Left hindlimb (tissue), 1 donor: ENCODE measurements around the gene SPACA7.

ENCODE experiments used
- DNase-seq: peaks from one replicate; pipeline ENCODE4 v3.0.0-alpha.2; 2018

SPACA7 gene

DNA sequence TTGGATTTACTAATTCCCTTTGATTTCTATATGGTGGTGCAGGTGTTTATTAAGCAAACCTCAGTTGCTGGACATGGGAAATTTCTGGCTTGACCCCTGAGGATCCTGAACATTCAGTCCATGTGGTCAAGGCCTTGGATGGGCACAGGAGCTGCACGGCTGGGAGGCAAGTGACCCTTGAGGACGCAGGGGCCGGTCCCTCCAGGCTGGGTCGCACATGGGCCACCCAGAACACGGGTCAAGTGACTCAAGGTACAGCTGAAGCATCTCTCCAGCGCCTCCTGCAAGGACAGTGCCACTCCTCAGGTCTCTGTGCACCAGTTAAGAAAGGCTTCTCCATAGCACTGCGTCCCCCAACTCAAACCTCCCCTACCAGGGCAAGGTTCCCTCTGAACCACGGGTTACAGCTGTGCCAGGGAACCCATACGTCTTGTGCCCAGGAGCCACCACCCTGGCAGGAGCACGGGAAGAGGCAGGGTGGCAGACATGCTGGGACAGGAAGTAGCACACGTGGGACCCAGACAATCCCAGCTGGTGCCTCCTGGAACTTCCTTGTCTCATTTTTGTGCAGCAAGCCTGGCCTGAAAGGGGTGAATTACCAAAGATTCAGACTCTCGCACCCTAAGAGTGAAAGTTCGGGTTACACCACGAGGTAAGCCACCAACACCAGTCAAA is 93.1 kb downstream of the SPACA7 start:
- no peak for DNase-seq

GRCh38 chr13:112473818-112474217 is 97.7 kb downstream of the SPACA7 start:
- no peak for DNase-seq

- no peak for DNase-seq
Measured at GRCh38 chr13:112474869-112475268, 98.7 kb downstream of the SPACA7 start.

DNA sequence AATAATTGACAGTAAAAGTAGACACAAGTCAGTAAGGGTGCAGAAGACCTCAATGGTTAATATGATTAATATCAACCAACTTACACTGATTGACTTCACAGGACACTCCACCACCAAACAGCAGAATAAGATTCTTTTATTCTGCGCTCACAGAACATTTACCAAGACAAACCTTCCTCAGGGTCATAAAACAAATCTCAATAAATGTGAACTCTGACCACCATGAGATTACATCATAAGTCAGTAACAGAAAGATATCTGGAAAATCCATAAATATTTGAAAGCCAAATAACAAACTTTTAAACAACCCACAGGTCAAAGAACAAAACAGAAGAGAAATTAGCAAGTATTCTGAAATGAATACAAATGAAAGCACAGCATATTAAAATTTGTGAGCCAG is 99.7 kb downstream of the SPACA7 start:
- DNase-seq, result no peak

DNA sequence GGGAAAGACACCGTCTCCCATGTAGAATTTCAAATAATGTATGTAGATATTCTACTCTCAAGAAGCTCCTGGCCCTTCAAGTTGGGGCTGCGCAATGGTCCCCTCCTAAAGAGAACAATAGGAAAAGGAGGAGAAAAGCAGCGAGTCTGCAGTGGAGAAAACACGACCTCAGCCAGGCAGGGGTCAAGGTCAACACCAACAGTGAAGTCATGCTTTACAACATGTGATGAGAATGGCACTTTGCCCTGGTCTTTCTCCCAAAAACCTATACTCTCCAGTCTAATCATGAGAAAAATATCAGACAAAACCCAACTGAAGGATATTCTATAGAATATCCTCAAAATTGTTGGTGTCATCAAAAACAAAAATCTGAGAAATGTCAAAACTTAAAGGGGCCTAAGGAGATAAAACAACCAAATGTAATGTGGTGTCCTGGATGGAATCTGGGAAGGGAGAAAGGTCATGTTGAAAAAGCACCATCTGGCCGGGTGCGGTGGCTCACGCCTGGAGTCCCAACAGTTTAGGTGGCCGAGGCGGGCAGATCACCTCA is 101.0 kb downstream of the SPACA7 start:
- no peak for DNase-seq

DNA sequence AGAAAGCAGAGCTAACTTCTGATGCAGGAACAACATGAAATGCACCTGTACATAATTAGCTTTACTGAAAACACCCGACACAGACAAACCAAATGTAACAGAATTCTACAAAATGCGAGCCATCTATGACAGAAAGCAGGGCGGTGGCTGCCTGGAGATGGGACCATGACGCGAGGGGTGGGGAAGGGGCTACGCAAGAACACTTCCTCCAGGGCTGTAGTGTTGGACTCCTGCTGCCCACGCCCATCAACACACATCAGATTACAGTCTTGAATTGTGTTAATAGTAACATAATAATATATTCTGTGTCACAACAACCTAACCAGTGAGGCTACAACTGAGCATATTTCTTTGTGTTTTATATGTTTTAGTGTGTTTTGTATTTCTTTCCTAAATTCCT is 103.2 kb downstream of the SPACA7 start:
- no peak for DNase-seq

- DNase-seq, result no peak
Measured at GRCh38 chr13:112481458-112481857, 105.3 kb downstream of the SPACA7 start.

- no peak for DNase-seq
Measured at GRCh38 chr13:112483299-112483698, 107.1 kb downstream of the SPACA7 start.
